NCI-H524 (cell line): Measurements from ENCODE around the gene IL1R1.

ENCODE experiments used
- DNase-seq, 2 experiments: peaks; one replicate each; lab custom pipeline; 2025; lab: John Stamatoyannopoulos, UW

IL1R1 gene

GRCh38 chr2:102171946-102172345 lies 29.4 kb downstream of the IL1R1 start:
- no peak for DNase-seq

- no peak for DNase-seq
Measured at GRCh38 chr2:102172745-102173144, 30.2 kb downstream of the IL1R1 start.

- DNase-seq: no peak
Measured at GRCh38 chr2:102176172-102176571, 33.6 kb downstream of the IL1R1 start.

GRCh38 chr2:102177814-102178478 lies 35.4 kb downstream of the IL1R1 start:
- DNase-seq: no peak

- no peak for DNase-seq
Measured at GRCh38 chr2:102179061-102179460, 36.5 kb downstream of the IL1R1 start.

GRCh38 chr2:102179788-102180686 lies 37.5 kb downstream of the IL1R1 start:
- DNase-seq: no peak

- DNase-seq: no peak
Measured at GRCh38 chr2:102180687-102180999, 38.1 kb downstream of the IL1R1 start.

- DNase-seq: no peak
Measured at GRCh38 chr2:102181376-102181775, 38.8 kb downstream of the IL1R1 start.

- peak; percentile 0 to 27 for DNase-seq
Measured at GRCh38 chr2:102181919-102182635, 39.5 kb downstream of the IL1R1 start.

- no peak for DNase-seq
Measured at GRCh38 chr2:102184018-102184417, 41.5 kb downstream of the IL1R1 start.

- no peak for DNase-seq
Measured at GRCh38 chr2:102184568-102184967, 42.0 kb downstream of the IL1R1 start.

- no peak for DNase-seq
Measured at GRCh38 chr2:102185347-102185746, 42.8 kb downstream of the IL1R1 start.

GRCh38 chr2:102186791-102187495 lies 44.4 kb downstream of the IL1R1 start, which contains the start of gene IL1RL2:
TSS of gene IL1RL2 (plus strand) at chr2:102187023. CDS start at chr2:102187868, 845 bp downstream.
- DNase-seq: no peak

GRCh38 chr2:102187496-102188150 lies 45.1 kb downstream of the IL1R1 start:
- DNase-seq: peak; percentile 18 to 25

GRCh38 chr2:102190430-102191107 lies 48.0 kb downstream of the IL1R1 start:
- no peak for DNase-seq

- no peak for DNase-seq
Measured at GRCh38 chr2:102191501-102191900, 49.0 kb downstream of the IL1R1 start.

- no peak for DNase-seq
Measured at GRCh38 chr2:102193074-102193473, 50.5 kb downstream of the IL1R1 start.

GRCh38 chr2:102194609-102195268 lies 52.2 kb downstream of the IL1R1 start:
- no peak for DNase-seq

GRCh38 chr2:102197389-102198137 lies 55.0 kb downstream of the IL1R1 start:
- DNase-seq: no peak

GRCh38 chr2:102200539-102200938 lies 58.0 kb downstream of the IL1R1 start:
- DNase-seq: no peak
